Panc1 (cell line): Measurements from ENCODE around the gene ZNF503. TPM values are rescaled to one million over a fixed set of nuclear protein-coding genes. Genes with fewer than 3 reads are reported as not detected.

Experiments used
- ATAC-seq: fragments of 200-7000 bp; cut with Tn5 transposase; 2 replicates; pipeline ENCODE4 v1.9.1; 2020; ENCODE audit warnings: mild to moderate bottlenecking, moderate library complexity
- BruUV-seq: library from RNA; stranded (reverse); fragments of 400-500 nt; replicated peaks from 2 replicates; lab custom pipeline; 2021; lab: Mats Ljungman, UMichigan
- CTCF ChIA-PET: fragments of 300-600 bp; sonication (Branson Sonifier 250); formaldehyde crosslinking; loops from one replicate; lab custom pipeline; 2022; ENCODE audit warnings: antibody characterized with exemption; lab: Charles Lee
- POLR2A ChIA-PET: fragments of 300-600 bp; sonication (Branson Sonifier 250); formaldehyde crosslinking; loops from one replicate; lab custom pipeline; 2022; ENCODE audit warnings: antibody characterized with exemption; lab: Charles Lee
- DNase-seq: peaks from one replicate; pipeline ENCODE4 v3.0.0-alpha.2; 2010; ENCODE audit warnings: low read depth, low spot score
- H3K27ac ChIP-seq: 2 replicates; pipeline ENCODE4 v1.5.1; 2011; ENCODE audit warnings: mild to moderate bottlenecking, low read length, inconsistent platforms
- H3K27me3 ChIP-seq: fragments of 200-500 bp; sonication (Bioruptor generic); 2 replicates; pipeline ENCODE4 v1.6.0; 2014; ENCODE audit warnings: low read length, inconsistent platforms; ENCODE audit not compliant: control insufficient read depth, insufficient read depth
- H3K36me3 ChIP-seq: fragments of 200-500 bp; sonication (Bioruptor generic); 2 replicates; pipeline ENCODE4 v1.5.1; 2014; ENCODE audit warnings: inconsistent platforms, mild to moderate bottlenecking, low read length, moderate library complexity; ENCODE audit not compliant: control insufficient read depth, insufficient read depth
- H3K4me1 ChIP-seq: 2 replicates; pipeline ENCODE4 v1.5.1; 2011; ENCODE audit warnings: inconsistent platforms, mild to moderate bottlenecking, low read length, moderate library complexity; ENCODE audit not compliant: control insufficient read depth, insufficient read depth
- H3K4me3 ChIP-seq, 2 experiments: 2 replicates each; pipeline ENCODE4 v1.5.1; 2011 to 2012; ENCODE audit warnings: low read depth in 2 of 2, low read length in 2 of 2, mild to moderate bottlenecking in 2 of 2, inconsistent platforms in 1 of 2, moderate library complexity in 1 of 2
- H3K9me3 ChIP-seq: fragments of 200-500 bp; sonication (Bioruptor generic); 2 replicates; pipeline ENCODE4 v1.5.1; 2014; ENCODE audit warnings: low read depth, mild to moderate bottlenecking, inconsistent platforms, low read length, moderate library complexity; ENCODE audit not compliant: control insufficient read depth, insufficient read depth
- POLR2AphosphoS5 ChIP-seq: IDR thresholded peaks from 2 replicates; pipeline ENCODE4 v1.6.1; 2012; ENCODE audit warnings: mild to moderate bottlenecking, low read depth, low read length, moderate library complexity
- SIN3A ChIP-seq: IDR thresholded peaks from 2 replicates; pipeline ENCODE4 v1.6.1; 2012; ENCODE audit warnings: low read depth, mild to moderate bottlenecking, low read length, moderate library complexity, borderline replicate concordance; ENCODE audit not compliant: insufficient read depth
- TCF7L2 ChIP-seq: IDR thresholded peaks from 2 replicates; pipeline ENCODE4 v1.6.1; 2011; ENCODE audit warnings: mild to moderate bottlenecking, low read depth, low read length, inconsistent platforms
- in situ Hi-C: cut with HindIII; loops from 2 replicates; pipeline ENCODE4 v1.10.0; 2016; ENCODE audit warnings: low sequenced_read_pairs, low pct_unique_long_range_greater_than_20kb
- intact Hi-C: fragments of 100-400 bp; cut with micrococcal nuclease; formaldehyde crosslinking; loops from one replicate; pipeline ENCODE4 v1.10.0; 2022; ENCODE audit not compliant: unreplicated experiment
- total RNA-seq: library from RNA; stranded (reverse); gene quantifications from one replicate; pipeline ENCODE4 v1.2.1, GENCODE V29; 2021; ENCODE audit not compliant: unreplicated experiment
- TF ChIP-seq, protein P1 (sequence below): fragments of 450-650 bp; IDR thresholded peaks from 2 replicates; pipeline ENCODE4 v1.5.1; 2017; ENCODE audit warnings: mild to moderate bottlenecking
- TF ChIP-seq, protein P2 (sequence below), 2 experiments: IDR thresholded peaks; 2 replicates each; pipeline ENCODE4 v1.6.1; 2011 to 2012; ENCODE audit warnings: low read depth in 2 of 2, control low read depth in 1 of 2, low read length in 1 of 2, mild to moderate bottlenecking in 1 of 2, moderate library complexity in 1 of 2; ENCODE audit not compliant: insufficient read depth in 1 of 2

ZNF503 gene
- total RNA-seq, 1 experiment from 2014 or later: 10.4 TPM

DNA sequence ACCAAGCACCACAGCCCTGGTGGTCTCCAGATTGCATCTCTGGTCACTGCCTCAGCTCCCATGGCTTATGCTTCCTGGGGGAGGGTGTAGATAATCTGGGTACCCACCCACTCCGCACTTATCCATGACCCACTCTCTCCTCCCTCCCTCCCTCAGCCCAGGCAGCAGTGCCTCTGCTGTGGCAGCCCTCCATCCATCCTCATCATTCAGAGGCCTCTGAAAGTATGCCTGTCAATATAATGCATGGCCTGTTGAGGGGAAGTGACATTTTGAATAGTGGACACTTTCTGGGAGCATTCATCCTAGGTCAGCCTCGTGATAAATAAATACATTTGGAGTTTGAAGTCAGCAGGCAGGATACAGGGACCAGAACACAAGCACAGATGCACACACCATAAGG lies 23.2 kb downstream of the ZNF503 start:
- TF ChIP-seq, protein P1, sequence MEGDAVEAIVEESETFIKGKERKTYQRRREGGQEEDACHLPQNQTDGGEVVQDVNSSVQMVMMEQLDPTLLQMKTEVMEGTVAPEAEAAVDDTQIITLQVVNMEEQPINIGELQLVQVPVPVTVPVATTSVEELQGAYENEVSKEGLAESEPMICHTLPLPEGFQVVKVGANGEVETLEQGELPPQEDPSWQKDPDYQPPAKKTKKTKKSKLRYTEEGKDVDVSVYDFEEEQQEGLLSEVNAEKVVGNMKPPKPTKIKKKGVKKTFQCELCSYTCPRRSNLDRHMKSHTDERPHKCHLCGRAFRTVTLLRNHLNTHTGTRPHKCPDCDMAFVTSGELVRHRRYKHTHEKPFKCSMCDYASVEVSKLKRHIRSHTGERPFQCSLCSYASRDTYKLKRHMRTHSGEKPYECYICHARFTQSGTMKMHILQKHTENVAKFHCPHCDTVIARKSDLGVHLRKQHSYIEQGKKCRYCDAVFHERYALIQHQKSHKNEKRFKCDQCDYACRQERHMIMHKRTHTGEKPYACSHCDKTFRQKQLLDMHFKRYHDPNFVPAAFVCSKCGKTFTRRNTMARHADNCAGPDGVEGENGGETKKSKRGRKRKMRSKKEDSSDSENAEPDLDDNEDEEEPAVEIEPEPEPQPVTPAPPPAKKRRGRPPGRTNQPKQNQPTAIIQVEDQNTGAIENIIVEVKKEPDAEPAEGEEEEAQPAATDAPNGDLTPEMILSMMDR: no peak
- TF ChIP-seq SIN3A (no peak), TCF7L2 (no peak), POLR2AphosphoS5 (no peak)
- TF ChIP-seq, protein P2, sequence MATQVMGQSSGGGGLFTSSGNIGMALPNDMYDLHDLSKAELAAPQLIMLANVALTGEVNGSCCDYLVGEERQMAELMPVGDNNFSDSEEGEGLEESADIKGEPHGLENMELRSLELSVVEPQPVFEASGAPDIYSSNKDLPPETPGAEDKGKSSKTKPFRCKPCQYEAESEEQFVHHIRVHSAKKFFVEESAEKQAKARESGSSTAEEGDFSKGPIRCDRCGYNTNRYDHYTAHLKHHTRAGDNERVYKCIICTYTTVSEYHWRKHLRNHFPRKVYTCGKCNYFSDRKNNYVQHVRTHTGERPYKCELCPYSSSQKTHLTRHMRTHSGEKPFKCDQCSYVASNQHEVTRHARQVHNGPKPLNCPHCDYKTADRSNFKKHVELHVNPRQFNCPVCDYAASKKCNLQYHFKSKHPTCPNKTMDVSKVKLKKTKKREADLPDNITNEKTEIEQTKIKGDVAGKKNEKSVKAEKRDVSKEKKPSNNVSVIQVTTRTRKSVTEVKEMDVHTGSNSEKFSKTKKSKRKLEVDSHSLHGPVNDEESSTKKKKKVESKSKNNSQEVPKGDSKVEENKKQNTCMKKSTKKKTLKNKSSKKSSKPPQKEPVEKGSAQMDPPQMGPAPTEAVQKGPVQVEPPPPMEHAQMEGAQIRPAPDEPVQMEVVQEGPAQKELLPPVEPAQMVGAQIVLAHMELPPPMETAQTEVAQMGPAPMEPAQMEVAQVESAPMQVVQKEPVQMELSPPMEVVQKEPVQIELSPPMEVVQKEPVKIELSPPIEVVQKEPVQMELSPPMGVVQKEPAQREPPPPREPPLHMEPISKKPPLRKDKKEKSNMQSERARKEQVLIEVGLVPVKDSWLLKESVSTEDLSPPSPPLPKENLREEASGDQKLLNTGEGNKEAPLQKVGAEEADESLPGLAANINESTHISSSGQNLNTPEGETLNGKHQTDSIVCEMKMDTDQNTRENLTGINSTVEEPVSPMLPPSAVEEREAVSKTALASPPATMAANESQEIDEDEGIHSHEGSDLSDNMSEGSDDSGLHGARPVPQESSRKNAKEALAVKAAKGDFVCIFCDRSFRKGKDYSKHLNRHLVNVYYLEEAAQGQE (IDR thresholded peaks at IDR 0.05; ENCODE audit: insufficient read depth in 1 of 2, low read depth in 2 of 2, low read length in 1 of 2): no peak
- in situ Hi-C loops: no loop called here
- intact Hi-C loops: no loop called here

DNA sequence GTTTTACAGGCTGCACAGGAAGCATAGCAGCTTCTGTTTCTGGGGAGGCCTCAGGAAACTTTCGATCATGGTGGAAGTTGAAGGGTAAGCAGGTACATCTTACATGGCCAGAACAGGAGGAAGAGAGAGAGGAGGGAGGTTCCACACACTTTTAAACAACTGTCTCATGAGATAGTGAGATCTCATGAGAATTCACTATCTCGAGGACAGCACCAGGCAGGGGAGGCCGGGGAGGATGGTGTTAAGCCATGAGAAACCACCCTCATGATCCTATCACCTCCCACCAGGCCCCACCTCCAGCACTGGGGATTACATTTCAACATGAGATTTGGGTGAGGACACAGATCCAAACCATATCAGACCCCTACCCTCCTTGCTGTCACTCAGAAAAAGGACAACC lies 23.7 kb downstream of the ZNF503 start:
- no peaks in the 10 kb centered on the region for H3K9me3 ChIP-seq
- no peaks in the 10 kb centered on the region for H3K4me1 ChIP-seq
- ChIA-PET POLR2A (no interaction called here), CTCF (no interaction called here)
- TF ChIP-seq SIN3A (no peak), POLR2AphosphoS5 (no peak), TCF7L2 (no peak)
- TF ChIP-seq, protein P2 (IDR thresholded peaks at IDR 0.05; ENCODE audit: insufficient read depth in 1 of 2, low read depth in 2 of 2, low read length in 1 of 2): no peak
- TF ChIP-seq, protein P1: no peak
- no peak overlapping the region for H3K4me3 ChIP-seq
- H3K27ac ChIP-seq: no peak overlapping the region
- DNase-seq (no peak), ATAC-seq (no peak)
- intact Hi-C loops (no loop called here), in situ Hi-C loops (no loop called here)
- peaks cover 1% of the 10 kb centered on the region; the same call in 1 of the 2 replicates for H3K27me3 ChIP-seq
- no TSS peak for BruUV-seq
- H3K36me3 ChIP-seq: no peaks in the 10 kb centered on the region

More for the DNA sequence above, 23.2 kb downstream of the ZNF503 start:
- BruUV-seq: no TSS peak
- DNase-seq (no peak), ATAC-seq (no peak)
- POLR2A ChIA-PET: no interaction called here
- H3K36me3 ChIP-seq: no peaks in the 10 kb centered on the region
- no peaks in the 10 kb centered on the region for H3K4me1 ChIP-seq
- no peaks in the 10 kb centered on the region for H3K9me3 ChIP-seq
- H3K4me3 ChIP-seq: no peak overlapping the region
- no peak overlapping the region for H3K27ac ChIP-seq
- no peaks in the 10 kb centered on the region for H3K27me3 ChIP-seq
- CTCF ChIA-PET: no interaction called here
